Activated gamma-delta T cell treated with anti-CD3 and anti-CD28 coated beads, Interleukin-2, amount 50 U/mL, for 16 hours (primary cell): ENCODE measurements around the gene ACTBL2.
"Not testable (repeated sequence)": the region's sequence is repeated elsewhere in the genome, so short reads cannot be mapped to it uniquely, and the experiment has no call there.

Experiments
- DNase-seq: peaks from one replicate; pipeline ENCODE4 v3.0.0-alpha.2; 2020; ENCODE audit warnings: low read depth

ACTBL2 gene

GRCh38 chr5:57494104-57495098 is 11.8 kb upstream of the ACTBL2 start:
- no peak for DNase-seq

GRCh38 chr5:57493034-57493433 is 10.4 kb upstream of the ACTBL2 start:
- DNase-seq: no peak

DNA sequence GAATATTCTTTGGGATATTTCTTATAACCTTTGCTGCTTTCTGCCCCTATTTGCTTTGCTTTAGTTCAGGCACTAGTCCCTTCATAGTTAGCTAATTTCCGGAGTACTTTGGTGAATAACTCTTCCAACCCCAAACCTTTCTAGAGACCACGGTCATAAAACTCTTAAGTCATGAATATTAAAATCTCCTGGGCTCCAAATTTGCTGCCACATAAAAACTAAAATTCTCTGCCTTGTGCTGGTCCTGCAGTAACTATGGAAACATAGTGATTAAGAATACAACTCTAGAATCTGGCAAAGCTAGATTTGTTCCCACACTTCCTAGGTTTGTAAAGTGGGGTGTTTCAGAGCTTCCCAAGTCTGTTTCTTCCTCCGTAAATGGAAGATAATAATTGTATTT is 10.0 kb upstream of the ACTBL2 start:
- no peak for DNase-seq

DNA sequence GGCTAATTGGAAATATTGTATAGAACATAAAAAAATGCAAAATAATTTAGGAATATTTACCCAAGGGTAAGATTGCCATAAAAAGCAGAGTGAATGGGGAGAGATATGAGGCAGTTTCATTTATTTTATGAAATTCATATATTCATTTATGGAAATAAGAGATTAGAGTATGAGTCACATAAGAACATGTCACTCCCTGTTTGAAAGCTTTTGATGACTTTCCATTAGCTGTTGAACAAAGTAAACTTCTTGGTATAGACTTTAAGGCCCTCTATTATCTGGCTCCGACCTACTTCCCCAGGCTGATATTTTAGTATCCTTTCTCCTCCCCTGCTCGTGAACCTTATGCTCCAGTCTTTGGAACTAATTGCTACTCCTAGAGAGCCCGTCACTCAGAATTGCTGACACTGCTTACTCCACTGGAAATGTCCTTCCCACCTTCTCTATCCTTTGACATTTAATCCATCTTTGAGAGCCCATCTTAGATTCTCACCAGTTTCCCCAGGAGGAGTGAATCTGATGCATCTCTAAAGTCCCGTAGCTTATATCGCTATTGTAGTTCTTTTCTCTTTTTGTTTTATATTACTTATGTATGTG is 8.9 kb upstream of the ACTBL2 start:
- no peak for DNase-seq

DNA sequence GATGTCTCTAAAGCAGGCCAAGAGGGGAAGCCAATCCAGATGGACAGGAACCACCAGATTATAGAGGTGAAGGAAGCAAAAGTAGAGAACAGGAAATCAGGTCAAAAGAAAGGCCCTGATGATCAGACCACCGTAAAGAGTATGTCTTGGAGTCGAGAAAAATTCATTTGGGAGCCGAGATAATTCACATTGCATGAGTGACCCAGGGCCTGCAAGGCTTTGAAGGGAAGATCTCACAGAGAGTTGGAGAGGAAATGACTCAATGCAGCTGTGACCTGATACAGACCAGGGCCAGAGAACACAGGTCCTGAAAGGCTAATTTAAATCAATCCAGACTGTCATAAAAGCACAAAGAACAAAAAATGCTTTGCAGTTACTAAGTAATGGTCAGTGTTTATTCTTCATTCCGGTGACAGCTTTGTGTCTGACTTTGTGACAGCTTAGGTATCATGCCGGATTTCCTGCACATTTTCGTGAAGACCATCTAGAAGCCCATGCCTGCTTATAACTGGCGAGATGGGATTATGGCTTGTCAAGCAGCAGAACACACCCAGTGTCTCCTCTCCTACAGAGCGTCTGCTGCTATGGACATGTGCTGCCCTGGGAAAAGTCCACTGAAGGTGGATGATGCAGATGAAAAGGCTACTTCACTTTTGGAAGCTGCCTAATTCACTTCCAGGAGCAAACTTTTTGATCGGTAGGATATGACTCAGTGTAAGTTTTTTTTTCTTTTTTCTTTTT is 5.8 kb upstream of the ACTBL2 start:
- DNase-seq: no peak

DNA sequence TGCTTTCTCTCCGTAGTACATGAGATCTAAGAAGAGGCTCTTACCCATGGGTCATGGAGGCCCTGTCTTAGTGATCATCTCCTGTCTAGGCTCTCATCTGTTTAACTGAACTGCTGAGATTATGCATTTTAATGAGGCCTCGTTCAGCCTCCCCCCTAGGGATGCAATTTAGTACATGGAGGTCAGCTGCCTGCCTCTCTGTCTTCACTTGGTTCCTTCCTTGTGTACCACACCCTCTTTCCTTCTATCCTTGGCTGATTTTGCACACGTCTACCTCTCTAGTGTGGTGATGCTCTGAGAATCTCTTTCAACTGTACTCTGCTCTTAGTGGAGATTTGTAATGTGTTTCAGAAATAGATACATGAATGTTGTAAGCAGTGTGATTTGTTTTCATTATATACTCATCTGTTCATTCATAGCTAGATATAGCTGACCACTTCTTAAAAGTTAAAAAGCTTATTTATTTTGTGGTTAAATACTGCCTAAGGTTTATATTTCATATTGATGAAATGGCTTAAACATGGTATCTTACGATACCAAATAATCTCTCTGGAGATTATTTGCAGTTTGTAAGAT is 3.5 kb upstream of the ACTBL2 start:
- DNase-seq: no peak

DNA sequence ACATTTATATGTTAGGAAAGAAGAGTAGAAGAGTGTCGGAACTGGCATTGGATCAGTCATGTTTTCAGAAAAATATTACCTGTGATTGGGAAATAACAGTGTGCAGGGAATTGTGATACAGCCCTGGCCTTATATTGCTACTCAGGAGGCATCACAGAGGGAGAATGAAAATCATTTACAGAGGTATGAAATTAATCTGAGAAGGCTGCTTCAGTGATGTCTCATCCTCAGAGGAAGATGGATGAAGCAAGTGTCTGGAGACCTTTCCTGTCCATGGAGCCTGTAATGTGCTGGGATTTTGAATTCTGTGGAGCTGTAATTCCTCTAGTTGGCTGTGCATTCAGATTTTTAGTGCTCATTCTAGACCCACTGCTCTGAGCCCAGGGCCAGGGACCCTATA is 3.8 kb downstream of the ACTBL2 start:
- DNase-seq: no peak

DNA sequence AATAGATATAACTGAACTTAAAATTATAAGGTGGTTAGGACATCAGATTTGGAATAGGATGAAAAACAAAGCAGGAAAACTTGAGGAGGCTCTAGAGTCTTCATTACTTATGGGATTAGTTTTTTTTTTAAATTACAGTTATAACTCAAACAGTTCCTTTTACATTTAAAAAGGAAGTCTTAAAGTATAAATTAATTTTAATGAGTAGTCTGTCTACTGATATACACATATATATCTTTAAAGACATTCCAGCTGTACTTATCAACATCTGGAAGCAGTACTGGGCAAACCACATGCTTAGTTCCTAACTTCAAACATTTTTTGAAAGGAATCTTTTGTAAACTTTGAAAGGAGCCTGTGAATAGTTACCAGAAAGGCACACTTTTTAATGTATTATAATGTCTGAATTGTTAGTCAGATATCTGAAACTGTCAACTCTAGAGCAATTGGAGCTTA is 6.0 kb downstream of the ACTBL2 start:
- DNase-seq: no peak

DNA sequence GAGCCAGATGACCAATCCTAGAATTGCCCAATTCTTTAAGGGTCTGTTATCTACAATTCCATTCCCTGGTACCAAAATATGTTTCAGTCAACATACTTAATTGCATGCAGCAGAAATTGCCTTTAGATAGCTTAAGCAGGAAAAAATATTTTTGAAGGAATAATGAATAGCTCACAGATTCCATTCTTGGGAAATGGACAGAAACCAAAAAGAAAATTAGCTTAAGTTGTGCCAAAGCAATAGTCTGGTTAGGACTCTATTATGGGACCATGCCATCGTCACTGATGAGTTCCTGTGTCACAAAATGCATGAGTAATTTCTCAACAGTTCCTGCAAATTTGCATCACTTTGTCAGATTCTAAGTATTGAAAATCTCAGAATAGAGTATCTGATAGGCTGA is 12.3 kb downstream of the ACTBL2 start:
- DNase-seq: no peak

DNA sequence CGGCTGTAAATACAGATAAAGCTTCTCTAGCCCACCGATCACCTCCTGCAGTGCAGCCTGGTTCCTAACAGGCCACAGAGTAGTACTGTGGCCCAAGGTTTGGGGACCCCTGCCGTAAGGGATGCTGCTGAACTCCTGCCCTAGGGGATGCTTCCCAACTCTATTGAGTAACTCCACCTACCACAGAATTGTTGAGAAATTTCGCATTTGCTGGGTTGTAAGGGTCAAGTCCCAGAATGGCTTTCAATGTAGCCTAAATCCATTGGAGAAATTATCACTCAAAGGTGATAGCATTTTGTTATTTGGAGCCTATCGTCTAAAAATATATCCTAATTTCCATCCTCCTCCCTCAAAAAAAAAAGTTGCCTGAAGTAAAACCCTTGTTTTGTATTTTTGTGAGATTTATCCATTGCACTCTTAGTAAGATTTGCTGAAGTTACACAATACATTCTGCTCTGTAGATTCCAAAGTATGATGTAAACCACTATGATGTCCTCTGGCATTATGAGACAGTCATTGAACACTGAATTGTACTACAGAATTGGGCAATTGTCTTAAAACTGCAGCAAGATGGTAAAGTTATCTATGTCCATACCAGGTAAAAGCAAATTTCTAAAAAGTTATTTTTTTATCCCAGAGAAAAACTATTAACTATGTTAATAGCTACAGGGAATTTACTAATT is 14.0 kb downstream of the ACTBL2 start:
- DNase-seq: no peak

DNA sequence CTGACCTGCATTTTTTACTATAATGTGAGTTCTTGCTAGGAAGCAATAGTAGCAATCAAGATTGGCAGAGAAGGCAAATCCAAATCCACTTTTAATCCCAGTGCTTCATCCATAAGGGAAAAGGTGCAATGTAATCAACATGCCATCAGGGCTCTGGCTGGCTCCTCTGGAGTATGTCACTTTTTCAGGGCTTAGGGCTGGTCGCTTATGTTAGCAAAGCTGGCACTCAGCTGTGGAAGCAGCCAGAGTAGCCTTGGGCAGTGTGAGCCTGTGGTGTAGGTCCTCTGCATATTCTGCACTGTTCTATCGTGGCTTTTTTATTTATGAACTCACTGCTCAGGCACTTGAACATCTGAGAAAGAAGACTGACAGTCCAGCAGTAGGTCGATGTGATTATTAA is 16.1 kb downstream of the ACTBL2 start:
- DNase-seq: no peak

GRCh38 chr5:57460056-57460455 is 22.6 kb downstream of the ACTBL2 start:
- not testable (repeated sequence) for DNase-seq

GRCh38 chr5:57458443-57458842 is 24.2 kb downstream of the ACTBL2 start:
- DNase-seq: no peak

- DNase-seq: no peak
Measured at GRCh38 chr5:57456531-57457135, 26.0 kb downstream of the ACTBL2 start.

DNA sequence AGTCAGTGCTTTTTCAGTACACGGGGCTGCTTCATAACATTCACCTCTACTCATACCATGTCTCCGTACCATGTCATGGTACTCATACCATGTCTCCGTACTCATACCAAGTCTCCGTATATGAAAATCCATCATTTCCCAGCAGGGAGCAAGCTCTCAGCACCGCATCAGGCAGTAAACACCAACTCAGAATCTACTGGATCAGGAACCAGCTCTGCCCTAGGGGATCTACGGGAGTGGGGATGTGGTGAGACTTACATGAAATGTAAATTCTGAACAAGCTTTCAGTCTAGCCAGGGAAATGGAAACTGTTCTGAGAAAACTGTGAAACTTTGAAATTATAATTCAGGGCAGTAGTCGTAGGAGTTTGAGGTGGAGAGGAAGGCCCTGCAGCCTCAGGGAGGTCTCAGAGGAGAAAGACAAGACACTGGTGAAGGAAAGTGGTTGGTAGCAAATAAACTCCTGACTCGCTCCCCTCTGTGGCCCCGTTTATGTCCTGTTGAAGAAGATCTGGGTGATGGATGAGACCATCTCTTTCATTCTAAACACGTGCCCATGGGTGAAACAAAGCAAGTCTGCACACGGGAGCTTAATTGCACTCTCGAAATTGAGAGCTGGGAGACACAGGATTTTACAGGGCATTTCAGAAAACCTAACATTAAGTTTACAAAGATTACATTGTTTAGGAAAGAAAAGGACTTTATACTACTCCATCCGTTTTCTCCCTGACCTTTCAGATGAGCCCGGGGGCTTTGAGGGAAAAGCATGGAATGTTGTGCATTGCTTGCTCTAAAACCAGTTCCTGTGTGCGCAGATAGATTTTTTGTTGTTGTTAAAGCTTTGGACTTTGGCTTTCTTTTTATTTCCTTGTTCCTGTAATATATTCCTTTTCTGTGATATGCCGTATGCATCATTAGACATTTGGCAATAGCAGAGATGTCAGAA is 26.8 kb downstream of the ACTBL2 start:
- no peak for DNase-seq

DNA sequence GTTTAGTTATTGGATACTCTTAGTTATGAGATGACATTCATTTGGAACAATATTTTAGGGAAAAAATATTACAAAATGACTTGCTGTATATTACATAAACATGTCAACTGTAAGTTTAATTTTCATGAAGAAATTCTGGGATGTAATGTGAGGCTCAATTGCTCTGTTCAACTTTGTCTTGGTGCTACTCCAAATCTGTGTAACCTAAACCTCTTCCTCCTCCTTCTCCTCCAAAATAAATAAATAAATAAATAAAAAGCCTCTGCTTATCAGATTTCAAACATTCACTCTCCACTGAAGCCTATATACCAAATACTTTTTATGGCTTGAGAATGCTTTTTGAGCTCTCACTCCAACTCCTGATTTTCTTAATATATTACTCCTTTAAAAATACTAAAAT is 27.7 kb downstream of the ACTBL2 start:
- DNase-seq: no peak

- DNase-seq: no peak
Measured at GRCh38 chr5:57453728-57454127, 28.9 kb downstream of the ACTBL2 start.

DNA sequence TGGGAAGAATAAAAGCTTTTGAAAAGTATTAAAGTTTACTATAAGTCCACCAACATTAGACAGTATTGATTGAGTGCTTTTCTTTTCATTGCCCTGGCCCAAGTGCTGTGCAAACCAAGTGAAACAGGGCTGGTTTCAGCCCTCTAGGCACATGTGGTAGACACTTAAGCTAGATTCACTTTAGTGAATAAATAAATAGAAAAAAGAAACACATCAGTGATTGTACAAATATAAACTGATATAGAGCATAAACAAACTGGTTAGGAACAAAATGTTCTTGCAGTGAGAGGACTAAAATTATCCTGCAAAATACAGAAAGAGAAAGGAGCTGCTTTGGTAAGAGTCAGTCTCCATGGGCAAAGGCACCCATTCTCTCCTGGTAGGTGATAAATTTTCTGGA is 29.7 kb downstream of the ACTBL2 start:
- DNase-seq: no peak

DNA sequence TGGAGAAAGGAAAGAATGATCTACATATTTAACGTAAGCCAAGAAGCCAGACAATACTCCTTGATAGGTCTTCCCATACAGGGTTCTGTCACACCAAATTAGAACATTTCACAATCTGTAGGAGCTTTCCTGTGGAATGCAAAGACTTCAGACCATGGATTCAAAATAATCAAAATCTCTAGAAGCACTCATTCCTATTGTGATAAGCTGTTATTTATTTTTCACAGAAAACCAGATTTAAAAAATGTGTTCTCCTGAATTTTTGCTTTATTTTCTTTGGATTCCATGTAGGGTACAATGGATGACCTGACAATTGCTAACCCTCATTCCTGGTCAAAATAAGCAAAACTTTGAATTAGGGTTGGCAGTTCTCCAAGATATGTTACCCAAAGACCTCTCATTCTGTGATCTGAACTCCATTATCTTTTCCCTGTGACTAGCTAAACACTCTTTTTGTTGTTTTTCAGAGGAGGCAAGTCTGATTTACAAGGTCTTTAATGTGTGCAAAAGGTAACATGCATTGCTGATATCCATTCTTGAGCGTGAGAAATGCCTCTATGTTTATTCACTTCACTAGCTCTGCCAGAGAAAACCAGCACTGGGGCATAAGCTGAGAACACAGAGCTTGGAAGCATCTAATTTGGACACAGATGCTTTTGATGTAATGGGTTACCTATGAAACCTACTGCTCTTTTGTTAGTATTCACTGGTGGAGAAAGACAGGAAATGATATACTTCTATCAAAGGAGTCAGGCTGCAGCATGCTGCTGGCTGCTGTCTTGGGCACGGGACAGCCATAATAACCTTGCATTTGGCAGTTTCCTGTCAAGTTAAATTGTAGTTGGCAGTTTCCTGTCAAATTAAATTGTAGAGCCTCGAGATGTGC is 31.4 kb downstream of the ACTBL2 start:
- DNase-seq: no peak
